Measurements from ENCODE around the gene FCRL6.

- TF ChIP-seq CTCF (IDR thresholded peaks at IDR 0.05) (no peak), POLR2A (IDR thresholded peaks at IDR 0.05) (no peak)
Observed at GRCh38 chr1:159799446-159799985, 2.6 kb upstream of the FCRL6 start.

Measured in thyroid gland (tissue), 4 donors.